GM18508 (cell line): ENCODE data around the gene TMEM132D.
"Not testable (repeated sequence)": the region's sequence is repeated elsewhere in the genome, so short reads cannot be mapped to it uniquely, and the experiment has no call there.

Source experiments
- ATAC-seq: cut with Tn5 transposase; IDR thresholded peaks from one replicate; pipeline ENCODE4 v1.9.1; 2021; ENCODE audit warnings: moderate number of reproducible peaks; ENCODE audit not compliant: insufficient read depth, unreplicated experiment

TMEM132D gene

GRCh38 chr12:129207084-129207483 lies 696.7 kb downstream of the TMEM132D start:
- ATAC-seq: no peak

- ATAC-seq: no peak
These were observed 700.4 kb downstream of the TMEM132D start for GRCh38 chr12:129203456-129203855.

GRCh38 chr12:129202109-129202814 lies 701.6 kb downstream of the TMEM132D start:
- ATAC-seq: no peak

- no peak for ATAC-seq
These were observed 702.8 kb downstream of the TMEM132D start for GRCh38 chr12:129201029-129201428.

GRCh38 chr12:129200576-129200975 lies 703.2 kb downstream of the TMEM132D start:
- no peak for ATAC-seq

- no peak for ATAC-seq
These were observed 706.9 kb downstream of the TMEM132D start for GRCh38 chr12:129196927-129197326.

- ATAC-seq: no peak
These were observed 708.7 kb downstream of the TMEM132D start for GRCh38 chr12:129195081-129195480.

- ATAC-seq: no peak
These were observed 710.5 kb downstream of the TMEM132D start for GRCh38 chr12:129193263-129193871.

GRCh38 chr12:129190827-129191226 lies 713.0 kb downstream of the TMEM132D start:
- ATAC-seq: no peak

GRCh38 chr12:129189879-129190278 lies 713.9 kb downstream of the TMEM132D start:
- not testable (repeated sequence) for ATAC-seq

GRCh38 chr12:129186952-129187351 lies 716.9 kb downstream of the TMEM132D start:
- no peak for ATAC-seq

GRCh38 chr12:129185855-129186254 lies 718.0 kb downstream of the TMEM132D start:
- ATAC-seq: no peak

- ATAC-seq: no peak
These were observed 719.5 kb downstream of the TMEM132D start for GRCh38 chr12:129184127-129184928.

- no peak for ATAC-seq
These were observed 723.8 kb downstream of the TMEM132D start for GRCh38 chr12:129179941-129180553.

- ATAC-seq: no peak
These were observed 733.9 kb downstream of the TMEM132D start for GRCh38 chr12:129169928-129170327.

GRCh38 chr12:129163861-129164260 lies 740.0 kb downstream of the TMEM132D start:
- ATAC-seq: no peak

- no peak for ATAC-seq
These were observed 740.4 kb downstream of the TMEM132D start for GRCh38 chr12:129163461-129163860.

GRCh38 chr12:129162805-129163204 lies 741.0 kb downstream of the TMEM132D start:
- ATAC-seq: no peak

GRCh38 chr12:129161511-129161910 lies 742.3 kb downstream of the TMEM132D start:
- ATAC-seq: no peak

- ATAC-seq: no peak
These were observed 743.5 kb downstream of the TMEM132D start for GRCh38 chr12:129160282-129160681.
